Vagina (tissue), 2 donors: Measurements from ENCODE around the gene KIF22. TPM values are rescaled to one million over a fixed set of nuclear protein-coding genes. Genes with fewer than 3 reads are reported as not detected.

Experiments used
- DNase-seq, 2 donors: peaks; one replicate each; pipeline ENCODE4 v3.0.0-alpha.2; 2017; ENCODE audit errors: extremely low spot score in 2 of 2
- H3K27ac ChIP-seq: fragments of 200-600 bp; sonication (generic); one replicate; pipeline ENCODE4 v1.5.1; 2019
- H3K27me3 ChIP-seq: fragments of 200-600 bp; sonication (generic); one replicate; pipeline ENCODE4 v1.5.1; 2019
- H3K36me3 ChIP-seq, 2 donors: fragments of 200-600 bp; sonication (generic); one replicate each; pipeline ENCODE4 v1.5.1; 2017 to 2019
- H3K4me1 ChIP-seq: fragments of 200-600 bp; sonication (generic); one replicate; pipeline ENCODE4 v1.5.1; 2019
- H3K4me3 ChIP-seq, 2 donors: fragments of 200-600 bp; sonication (generic); 1 replicate in 1 of 2; 2 replicates in 1 of 2; pipeline ENCODE4 v1.5.1; 2016 to 2019
- H3K9me3 ChIP-seq: fragments of 200-600 bp; sonication (generic); one replicate; pipeline ENCODE4 v1.5.1; 2019
- CTCF ChIP-seq, 3 experiments: fragments of 450-650 bp in 2 of 3; fragments of 200-600 bp in 1 of 3; sonication (generic) in 1 of 3; IDR thresholded peaks; one replicate each; pipeline ENCODE4 v1.5.1; 2017 to 2019; ENCODE audit warnings: antibody characterized with exemption in 3 of 3, mild to moderate bottlenecking in 2 of 3, moderate library complexity in 2 of 3
- POLR2A ChIP-seq, 2 donors: fragments of 450-650 bp; IDR thresholded peaks; one replicate each; pipeline ENCODE4 v1.6.1; 2017; ENCODE audit warnings: antibody characterized with exemption in 2 of 2, mild to moderate bottlenecking in 2 of 2, moderate library complexity in 2 of 2
- POLR2AphosphoS5 ChIP-seq, 2 donors: sonication (generic); formaldehyde crosslinking; IDR thresholded peaks; one replicate each; pipeline ENCODE4 v1.9.0; 2017; ENCODE audit warnings: antibody characterized with exemption in 2 of 2, mild to moderate bottlenecking in 2 of 2, low read depth in 1 of 2; ENCODE audit not compliant: insufficient read depth in 1 of 2
- intact Hi-C: fragments of 100-400 bp; cut with DNase I; formaldehyde crosslinking; loops from one replicate; pipeline ENCODE4 v1.15.1; 2023
- total RNA-seq: library from RNA; depleted of rRNA; stranded (reverse); fragments of >200 nt; gene quantifications from one replicate; pipeline ENCODE4 v1.2.3, GENCODE V29; 2016

KIF22 gene
- total RNA-seq, 1 donor from 2014 or later, result 18.9 TPM

- H3K27ac ChIP-seq, result no peak overlapping the region
- no peak for DNase-seq
- intact Hi-C loops, result no loop called here
- H3K27me3 ChIP-seq, result no peaks in the 10 kb centered on the region
- H3K9me3 ChIP-seq, result no peaks in the 10 kb centered on the region
- H3K4me1 ChIP-seq, result no peaks in the 10 kb centered on the region
- no peak for TF ChIP-seq CTCF (IDR thresholded peaks at IDR 0.05)
- TF ChIP-seq POLR2AphosphoS5 (IDR thresholded peaks at IDR 0.05; ENCODE audit: insufficient read depth in 1 of 2, low read depth in 1 of 2), result no peak
- TF ChIP-seq POLR2A (IDR thresholded peaks at IDR 0.05), result no peak
- no peaks in the 10 kb centered on the region for H3K36me3 ChIP-seq
- no peak overlapping the region for H3K4me3 ChIP-seq
These were observed 28.7 kb upstream of the KIF22 start for GRCh38 chr16:29761882-29762281.

- Histone ChIP-seq H3K27me3 (no peaks in the 10 kb centered on the region), H3K9me3 (no peaks in the 10 kb centered on the region), H3K27ac (no peak overlapping the region), H3K4me1 (no peaks in the 10 kb centered on the region), H3K4me3 (no peak overlapping the region), H3K36me3 (no peaks in the 10 kb centered on the region)
- no peak for DNase-seq
- intact Hi-C loops, result no loop called here
- TF ChIP-seq POLR2AphosphoS5 (IDR thresholded peaks at IDR 0.05; ENCODE audit: insufficient read depth in 1 of 2, low read depth in 1 of 2), result no peak
- TF ChIP-seq POLR2A (IDR thresholded peaks at IDR 0.05), result no peak
- no peak for TF ChIP-seq CTCF (IDR thresholded peaks at IDR 0.05)
These were observed 27.2 kb upstream of the KIF22 start for GRCh38 chr16:29763326-29763725.

GRCh38 chr16:29765167-29766032, 25.2 kb upstream of the KIF22 start:
- Histone ChIP-seq H3K36me3 (no peaks in the 10 kb centered on the region), H3K4me1 (no peaks in the 10 kb centered on the region), H3K27me3 (no peaks in the 10 kb centered on the region), H3K4me3 (no peak overlapping the region), H3K9me3 (no peaks in the 10 kb centered on the region), H3K27ac (no peak overlapping the region)
- no peak for TF ChIP-seq POLR2AphosphoS5 (IDR thresholded peaks at IDR 0.05; ENCODE audit: insufficient read depth in 1 of 2, low read depth in 1 of 2)
- no peak for TF ChIP-seq POLR2A (IDR thresholded peaks at IDR 0.05)
- TF ChIP-seq CTCF (IDR thresholded peaks at IDR 0.05), result no peak
- intact Hi-C loops, result no loop called here
- DNase-seq, result no peak

GRCh38 chr16:29766571-29766970, 24.0 kb upstream of the KIF22 start:
- no peak for DNase-seq
- no peak overlapping the region for H3K4me3 ChIP-seq
- TF ChIP-seq POLR2AphosphoS5 (IDR thresholded peaks at IDR 0.05; ENCODE audit: insufficient read depth in 1 of 2, low read depth in 1 of 2), result no peak
- no peaks in the 10 kb centered on the region for H3K9me3 ChIP-seq
- no peaks in the 10 kb centered on the region for H3K27me3 ChIP-seq
- intact Hi-C loops, result no loop called here
- H3K4me1 ChIP-seq, result no peaks in the 10 kb centered on the region
- no peak overlapping the region for H3K27ac ChIP-seq
- H3K36me3 ChIP-seq, result no peaks in the 10 kb centered on the region

- no peak for DNase-seq
- no peak overlapping the region for H3K27ac ChIP-seq
- no peaks in the 10 kb centered on the region for H3K4me1 ChIP-seq
- TF ChIP-seq POLR2A (IDR thresholded peaks at IDR 0.05), result no peak
- no peak for TF ChIP-seq CTCF (IDR thresholded peaks at IDR 0.05)
- no peak for TF ChIP-seq POLR2AphosphoS5 (IDR thresholded peaks at IDR 0.05; ENCODE audit: insufficient read depth in 1 of 2, low read depth in 1 of 2)
- intact Hi-C loops, result no loop called here
- no peak overlapping the region for H3K4me3 ChIP-seq
- H3K36me3 ChIP-seq, result no peaks in the 10 kb centered on the region
- H3K9me3 ChIP-seq, result no peaks in the 10 kb centered on the region
- H3K27me3 ChIP-seq, result no peaks in the 10 kb centered on the region
These were observed 23.5 kb upstream of the KIF22 start for GRCh38 chr16:29767062-29767461.
